GM19455 (cell line): ENCODE results near the gene AGER.
"Not testable (repeated sequence)": the region's sequence is repeated elsewhere in the genome, so short reads cannot be mapped to it uniquely, and the experiment has no call there.

ENCODE experiments used
- ATAC-seq: cut with Tn5 transposase; IDR thresholded peaks from one replicate; pipeline ENCODE4 v1.9.1; 2021; ENCODE audit not compliant: unreplicated experiment

AGER gene

DNA sequence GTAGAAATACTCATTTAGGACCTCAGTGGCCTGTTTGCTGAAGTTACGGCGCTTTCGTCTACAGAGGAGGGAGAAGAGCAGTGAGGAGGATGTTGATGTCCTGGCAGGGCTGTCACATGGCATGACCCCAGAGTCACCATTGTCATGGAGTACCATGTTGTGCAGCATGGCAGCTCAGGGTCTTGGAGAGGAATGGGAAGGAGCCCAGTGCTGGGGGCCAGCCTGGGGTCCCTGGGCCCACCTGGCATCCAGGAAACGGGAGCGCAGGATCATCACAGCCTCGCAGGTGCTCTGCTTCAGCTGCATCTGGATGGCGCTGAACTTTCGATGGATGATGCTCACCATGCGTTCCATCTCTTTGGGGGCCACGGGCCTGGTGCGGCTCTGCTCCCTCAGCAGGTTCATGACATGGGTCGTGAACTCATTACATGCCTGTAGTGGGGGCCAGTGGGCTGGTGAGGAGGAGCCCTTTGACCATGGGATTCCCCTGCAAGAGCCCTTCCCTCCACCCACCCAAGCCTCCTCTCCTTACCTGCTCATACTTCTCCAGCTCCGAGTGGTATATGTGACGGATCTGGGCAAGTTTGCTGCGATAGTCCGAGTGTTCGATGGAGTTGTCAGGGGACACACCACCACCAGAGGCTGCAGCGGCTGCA is 3.8 kb upstream of the AGER start:
- not testable (repeated sequence) for ATAC-seq

DNA sequence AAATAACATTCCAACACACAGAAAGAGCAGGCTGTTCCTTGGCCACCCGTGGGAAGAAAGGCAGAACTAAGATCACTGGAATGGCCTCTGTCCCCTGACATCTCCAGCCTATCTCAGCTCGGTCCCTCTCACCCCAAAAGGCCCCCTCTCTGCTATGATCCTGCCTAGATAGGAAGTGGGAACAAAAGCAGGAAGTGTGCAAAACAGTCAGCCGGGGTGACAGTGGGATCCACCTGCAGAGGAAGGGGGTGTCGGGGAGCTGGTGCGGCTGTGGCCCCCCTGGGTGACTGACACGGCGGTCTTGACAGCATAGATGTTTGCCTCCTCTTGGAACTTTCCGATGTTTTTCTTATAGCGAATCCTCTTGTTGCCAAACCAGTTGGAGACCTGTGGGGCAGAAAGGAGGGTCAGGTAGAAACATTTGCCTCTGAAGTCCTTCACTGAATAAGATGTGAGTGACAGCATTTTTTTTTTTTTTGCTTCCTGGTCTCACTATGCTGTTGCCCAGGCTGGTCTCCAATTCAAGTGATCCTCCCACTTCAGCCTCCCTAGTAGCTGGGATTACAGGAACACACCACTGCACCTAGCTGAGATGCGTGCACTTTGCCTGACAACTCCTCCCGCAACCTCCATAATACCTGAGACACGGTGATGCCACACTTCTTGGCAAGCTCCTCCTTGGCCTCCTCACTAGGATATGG is 3.1 kb upstream of the AGER start:
- ATAC-seq = no peak

DNA sequence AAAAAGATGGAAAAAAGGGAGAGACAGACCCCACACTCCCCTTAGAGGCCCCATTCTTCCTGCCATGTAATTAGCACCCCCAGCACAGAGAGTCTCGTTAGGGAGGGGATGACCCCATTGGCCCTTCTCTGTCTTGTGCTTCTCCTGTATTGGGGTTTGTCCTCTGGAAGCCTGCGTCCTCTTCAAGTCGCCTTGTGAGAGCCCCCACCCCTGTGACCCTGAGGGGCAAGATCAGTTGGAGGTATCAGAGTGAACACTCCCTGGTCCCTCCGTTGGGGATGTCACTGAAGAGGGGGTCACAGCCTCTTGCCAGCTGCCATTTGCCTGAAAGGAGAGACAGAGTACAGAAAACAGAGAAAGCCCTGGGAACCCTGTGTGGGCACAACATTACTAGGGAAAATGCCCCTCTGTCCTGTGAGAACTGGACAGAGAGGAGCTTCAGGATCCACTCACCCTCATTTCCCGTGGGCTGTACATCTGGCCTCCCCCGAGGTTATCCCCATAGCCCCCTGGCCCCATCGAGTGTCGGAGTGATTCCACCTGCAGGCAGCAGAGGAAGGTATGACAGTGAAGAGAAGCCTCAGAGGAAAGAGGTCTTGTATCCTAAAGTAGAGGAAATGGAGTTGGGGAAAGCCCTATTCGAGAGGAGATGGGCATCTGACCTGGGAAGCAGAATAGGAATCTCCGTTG is 2.2 kb upstream of the AGER start:
- not testable (repeated sequence) for ATAC-seq

DNA sequence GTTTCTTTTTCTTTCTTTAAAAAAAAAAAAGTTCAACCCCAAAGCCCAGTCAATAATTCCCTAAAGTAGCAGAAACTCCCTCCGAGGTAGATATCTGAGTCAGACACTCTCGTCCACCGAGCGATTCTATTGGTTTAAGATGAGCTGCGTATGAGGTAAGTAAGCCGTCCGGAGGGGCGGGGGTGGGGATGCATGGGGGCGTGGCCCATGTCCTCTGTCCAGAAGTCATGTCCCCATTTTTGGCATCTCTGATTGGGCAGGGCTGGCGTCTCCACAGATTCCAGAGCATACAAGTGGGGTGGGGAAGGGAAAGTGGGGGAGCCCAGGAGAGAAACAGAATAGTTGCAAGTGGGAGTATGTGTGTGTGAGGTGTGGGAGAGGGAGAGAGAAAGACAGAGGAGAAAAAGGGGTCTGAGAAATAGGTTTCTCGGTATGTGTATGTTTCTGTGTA is 1.7 kb upstream of the AGER start:
- not testable (repeated sequence) for ATAC-seq

DNA sequence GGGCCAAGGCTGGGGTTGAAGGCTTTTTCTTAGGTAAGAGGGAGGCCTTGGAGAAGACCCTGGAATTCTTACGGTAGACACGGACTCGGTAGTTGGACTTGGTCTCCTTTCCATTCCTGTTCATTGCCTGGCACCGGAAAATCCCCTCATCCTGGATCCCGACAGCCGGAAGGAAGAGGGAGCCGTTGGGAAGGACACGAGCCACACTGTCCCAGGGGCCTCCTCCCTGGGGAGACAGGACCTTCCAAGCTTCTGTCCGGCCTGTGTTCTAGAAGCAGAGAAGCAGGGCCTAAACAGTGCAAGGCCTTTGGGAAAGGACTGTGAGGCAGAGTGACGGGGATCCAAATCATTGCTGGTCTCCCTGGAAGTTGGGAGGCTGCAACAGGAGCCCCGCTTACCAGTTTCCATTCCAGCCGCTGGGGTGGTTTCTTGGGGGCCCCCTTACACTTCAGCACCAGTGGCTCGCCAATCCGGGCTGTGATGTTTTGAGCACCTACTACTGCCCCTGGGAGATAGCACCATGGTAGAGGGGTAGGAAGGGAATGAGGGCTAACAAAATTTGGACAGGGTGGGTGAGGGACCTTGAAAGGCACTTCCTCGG is 470 bp downstream of the AGER start:
- no peak for ATAC-seq

DNA sequence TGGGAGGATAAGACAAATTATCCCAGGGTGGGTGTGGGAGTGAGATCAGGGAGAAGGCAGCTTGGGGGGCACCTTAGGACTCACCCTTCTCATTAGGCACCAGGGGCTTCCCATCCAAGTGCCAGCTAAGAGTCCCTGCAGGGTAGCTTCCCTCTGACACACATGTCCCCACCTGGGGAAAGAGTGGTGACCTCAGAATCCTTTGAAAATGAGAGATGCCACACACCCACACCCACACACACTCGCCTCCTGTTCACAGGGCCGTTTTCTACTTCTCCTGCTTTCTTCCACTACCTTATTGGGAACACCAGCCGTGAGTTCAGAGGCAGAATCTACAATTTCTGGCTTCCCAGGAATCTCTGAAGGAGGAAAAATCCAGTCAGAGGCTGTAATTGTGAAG is 1.0 kb downstream of the AGER start:
- ATAC-seq = no peak

DNA sequence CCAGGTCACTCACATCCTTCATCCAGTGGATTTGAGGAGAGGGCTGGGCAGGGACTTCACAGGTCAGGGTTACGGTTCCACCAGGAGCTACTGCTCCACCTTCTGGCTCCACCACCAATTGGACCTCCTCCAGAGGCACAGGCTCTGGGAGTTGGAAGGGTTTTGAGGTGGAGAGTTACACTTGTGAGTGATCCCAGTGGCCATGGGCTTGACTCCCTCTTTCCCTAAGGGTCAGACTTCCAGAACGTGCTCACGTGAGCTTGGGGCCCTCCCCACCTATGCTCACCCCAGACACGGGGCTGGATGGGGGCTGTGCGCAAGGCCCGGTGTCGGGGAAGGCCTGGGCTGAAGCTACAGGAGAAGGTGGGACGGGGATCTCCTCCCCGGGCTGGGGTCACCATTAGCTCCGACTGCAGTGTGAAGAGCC is 1.5 kb downstream of the AGER start:
- ATAC-seq = no peak

DNA sequence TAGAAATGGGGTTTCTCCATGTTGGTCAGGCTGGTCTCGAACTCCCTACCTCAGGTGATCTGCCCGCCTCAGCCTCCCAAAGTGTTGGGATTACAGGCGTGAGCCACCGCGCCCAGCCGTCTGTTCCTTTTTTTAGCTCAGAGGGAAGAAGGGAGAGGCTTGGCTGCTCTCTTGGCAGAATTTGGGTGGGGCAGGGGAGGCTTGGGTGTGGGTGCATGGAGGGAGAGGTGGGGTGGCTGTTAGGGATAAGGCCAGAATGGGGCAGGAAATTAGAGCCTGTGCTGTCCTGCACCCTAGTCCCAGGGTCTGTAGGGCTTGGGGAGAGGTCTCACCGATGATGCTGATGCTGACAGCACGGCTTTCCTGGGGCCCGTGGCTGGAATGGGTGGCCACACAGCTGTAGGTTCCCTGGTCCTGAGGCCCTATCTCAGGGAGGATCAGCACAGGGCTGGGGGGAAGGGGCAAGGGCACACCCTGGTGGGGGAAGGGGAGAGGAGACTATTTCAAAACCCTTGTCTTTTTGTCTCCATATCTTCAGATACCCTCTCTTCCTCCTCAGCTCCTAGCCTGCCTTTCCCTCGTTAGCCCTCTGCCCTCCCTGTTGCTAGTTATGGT is 2.0 kb downstream of the AGER start:
- no peak for ATAC-seq

DNA sequence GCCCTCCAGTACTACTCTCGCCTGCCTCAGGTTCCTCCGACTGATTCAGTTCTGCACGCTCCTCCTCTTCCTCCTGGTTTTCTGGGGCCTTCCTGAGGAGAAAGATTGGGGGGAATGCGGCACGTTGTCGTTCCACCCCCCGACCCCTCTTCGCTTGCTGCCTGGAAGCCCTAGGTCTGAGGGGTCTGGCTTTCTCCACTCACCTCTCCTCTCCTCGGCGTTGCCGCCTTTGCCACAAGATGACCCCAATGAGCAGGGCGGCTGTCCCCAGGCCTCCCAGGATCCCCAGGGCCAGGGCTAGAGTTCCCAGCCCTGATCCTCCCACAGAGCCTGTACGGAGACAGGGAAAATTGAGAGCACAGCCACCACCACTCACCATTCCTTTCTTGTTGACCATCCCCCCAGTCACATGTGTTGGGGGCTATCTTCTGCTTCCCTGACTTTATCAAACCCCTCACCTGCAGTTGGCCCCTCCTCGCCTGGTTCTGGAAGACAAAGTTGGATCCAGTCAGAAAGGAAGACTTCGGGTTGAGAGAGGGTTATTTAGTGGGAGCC is 2.8 kb downstream of the AGER start:
- no peak for ATAC-seq

DNA sequence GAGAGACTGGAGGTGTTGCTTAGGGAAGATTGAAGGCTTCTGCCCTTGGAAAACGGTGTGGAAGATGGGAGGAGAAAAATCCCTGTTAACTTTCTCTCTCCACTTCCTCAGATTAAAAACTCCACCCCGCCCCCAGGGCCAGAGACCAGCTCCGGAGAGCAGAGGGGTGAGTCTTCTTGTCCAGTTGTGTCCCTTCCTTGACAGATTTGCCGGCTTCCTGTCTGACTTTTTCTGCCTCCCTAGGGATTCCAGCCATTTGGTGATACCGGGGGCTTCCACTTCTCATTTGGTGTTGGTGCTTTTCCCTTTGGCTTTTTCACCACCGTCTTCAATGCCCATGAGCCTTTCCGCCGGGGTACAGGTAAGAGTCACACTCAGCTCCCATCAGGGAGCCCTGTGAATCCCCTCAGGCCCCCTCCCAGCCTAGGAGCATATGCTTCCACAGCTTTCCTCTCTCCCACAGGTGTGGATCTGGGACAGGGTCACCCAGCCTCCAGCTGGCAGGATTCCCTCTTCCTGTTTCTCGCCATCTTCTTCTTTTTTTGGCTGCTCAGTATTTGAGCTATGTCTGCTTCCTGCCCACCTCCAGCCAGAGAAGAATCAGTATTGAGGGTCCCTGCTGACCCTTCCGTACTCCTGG is 4.2 kb downstream of the AGER start:
- ATAC-seq = no peak

DNA sequence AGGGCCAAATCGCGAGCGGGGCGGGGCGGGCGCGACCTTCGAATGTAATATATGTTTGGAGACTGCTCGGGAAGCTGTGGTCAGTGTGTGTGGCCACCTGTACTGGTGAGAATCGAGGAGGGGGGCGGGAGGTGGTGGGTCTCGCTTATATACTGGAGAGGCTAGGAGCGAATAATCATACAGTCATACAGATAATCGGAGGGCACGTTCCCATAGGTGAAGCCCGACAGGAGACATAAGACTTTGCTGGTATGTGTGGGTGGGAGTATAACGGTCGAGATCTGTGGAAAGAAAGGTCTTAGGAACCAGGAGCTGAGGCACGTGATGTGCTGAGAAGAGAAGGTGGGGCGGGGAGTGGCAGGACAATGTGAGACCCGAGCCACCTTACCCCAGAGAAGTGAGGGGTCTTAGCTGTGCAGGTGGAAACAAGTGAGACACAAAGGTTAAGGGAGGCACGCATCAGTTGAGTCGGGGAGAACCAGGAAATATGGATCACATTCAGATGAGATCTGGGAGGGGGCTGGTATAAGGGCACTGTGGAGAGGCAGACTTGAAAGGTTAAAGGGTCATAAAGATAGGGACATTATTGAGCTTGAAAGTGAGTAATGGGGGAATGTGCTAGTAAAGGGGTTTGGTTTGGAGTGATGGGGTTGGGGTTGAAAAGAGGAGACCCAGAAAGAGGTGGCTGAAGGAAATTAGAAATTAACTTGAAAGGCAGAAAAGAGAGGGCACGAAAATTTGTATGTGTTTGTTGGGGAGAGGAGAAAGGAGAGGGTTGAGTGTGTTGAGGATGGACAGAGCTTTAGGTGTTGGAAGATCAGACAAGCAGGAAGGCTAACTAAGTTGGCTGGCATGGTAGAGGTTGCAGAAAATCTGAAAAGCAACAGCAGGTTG is 5.3 kb downstream of the AGER start:
- ATAC-seq = no peak

DNA sequence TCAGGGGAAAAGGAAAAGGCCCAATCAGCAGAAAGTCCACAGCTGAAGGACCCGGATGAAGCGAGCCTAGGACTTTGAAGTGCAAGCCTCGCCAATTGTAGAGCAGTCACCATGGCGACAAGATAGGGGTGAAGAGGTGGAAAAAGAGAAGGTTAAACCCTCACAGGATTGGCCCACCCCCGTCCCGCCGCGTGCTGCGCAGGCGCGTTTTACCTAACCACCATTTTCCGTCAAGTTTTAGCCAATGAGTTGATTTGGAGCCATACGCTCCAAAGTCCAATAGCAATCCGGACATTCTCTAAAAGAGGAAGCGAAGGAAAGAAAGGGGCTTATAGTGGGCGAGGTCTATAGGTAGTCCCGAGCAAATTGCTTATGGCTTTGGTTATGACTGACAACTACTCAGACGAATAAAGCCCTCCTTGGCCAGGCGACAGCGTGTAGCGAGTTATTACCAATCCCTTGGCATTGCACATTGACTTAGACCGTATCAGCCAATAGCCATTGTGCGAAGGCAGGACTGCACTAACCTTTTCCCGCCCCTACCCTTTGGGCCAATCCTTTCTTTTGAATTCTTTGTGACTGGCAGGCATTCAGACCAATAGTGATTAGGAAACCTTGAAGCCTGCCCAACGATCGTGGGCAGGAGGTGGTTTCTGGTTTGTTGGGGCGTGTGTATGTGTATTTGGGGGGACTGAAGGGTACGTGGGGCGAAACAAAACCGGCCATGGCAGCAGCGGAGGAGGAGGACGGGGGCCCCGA is 6.1 kb downstream of the AGER start, which contains the start of gene RNF5:
Gene RNF5, plus strand, starts transcription at position 618 of the 759 bp plus-strand sequence. Its CDS starts 107 bp downstream, at position 725.
- ATAC-seq = peak; percentile 82

DNA sequence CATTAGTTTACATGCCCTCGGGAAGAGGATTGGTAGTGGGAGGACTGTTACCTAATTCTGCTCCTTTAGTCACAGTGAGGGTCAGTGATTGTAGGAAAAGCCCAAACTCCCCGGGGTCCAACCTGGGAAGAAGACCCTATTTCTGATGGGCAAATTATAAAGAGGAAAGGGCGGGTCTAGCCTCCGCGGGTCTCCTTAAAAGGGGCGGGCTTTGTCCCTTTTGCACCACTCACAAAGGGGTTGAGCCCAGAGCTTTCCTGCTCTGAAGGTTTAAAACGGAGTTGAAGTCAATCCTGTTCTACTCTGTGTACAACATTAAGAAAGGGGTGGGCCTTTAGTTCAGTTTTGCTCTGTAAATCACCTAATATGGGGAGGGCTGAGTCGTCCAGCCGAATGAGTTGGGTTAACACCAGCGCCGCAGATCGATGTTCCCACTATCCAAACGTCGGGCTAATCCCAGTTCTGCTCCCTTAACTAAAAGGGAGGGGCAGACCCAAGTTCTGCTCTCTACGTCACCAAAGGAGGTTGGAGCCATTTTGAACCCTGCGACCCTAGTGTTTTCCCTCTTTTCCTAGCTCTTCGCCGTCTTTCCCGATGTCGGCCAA is 6.8 kb downstream of the AGER start:
- ATAC-seq = no peak

DNA sequence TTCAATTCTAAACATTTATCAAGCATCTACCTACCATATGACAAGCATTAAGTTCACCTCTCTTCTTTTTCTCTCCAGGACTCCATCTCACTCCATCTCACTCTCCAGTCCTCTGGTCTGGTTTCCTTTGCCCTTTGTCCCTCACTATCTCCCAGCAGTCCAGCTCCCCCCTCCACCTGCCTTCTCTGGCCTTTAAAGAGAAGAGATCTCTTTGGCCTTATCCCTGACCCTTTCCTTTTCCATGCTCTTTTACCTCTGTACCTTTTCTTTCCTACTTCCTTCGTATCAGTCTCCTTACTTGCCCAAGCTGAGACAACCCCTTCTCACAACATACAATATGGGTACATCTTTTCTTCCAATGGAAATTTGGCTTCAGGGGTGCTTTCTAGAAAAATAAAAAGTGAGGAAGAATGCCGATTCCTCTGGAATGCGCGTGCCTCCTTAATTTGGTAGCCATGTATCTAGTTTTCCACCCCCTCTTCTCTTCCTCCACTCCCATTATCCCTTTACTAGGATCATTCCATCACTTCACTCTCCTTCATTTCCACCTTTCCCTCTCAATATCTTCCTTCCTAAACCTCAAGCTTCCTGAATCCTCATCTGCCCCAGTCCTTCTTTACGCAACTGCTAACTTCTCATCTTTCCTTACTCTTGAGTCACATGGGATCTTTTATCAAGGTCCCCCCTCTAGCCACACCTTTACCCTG is 7.4 kb downstream of the AGER start:
- ATAC-seq = no peak

DNA sequence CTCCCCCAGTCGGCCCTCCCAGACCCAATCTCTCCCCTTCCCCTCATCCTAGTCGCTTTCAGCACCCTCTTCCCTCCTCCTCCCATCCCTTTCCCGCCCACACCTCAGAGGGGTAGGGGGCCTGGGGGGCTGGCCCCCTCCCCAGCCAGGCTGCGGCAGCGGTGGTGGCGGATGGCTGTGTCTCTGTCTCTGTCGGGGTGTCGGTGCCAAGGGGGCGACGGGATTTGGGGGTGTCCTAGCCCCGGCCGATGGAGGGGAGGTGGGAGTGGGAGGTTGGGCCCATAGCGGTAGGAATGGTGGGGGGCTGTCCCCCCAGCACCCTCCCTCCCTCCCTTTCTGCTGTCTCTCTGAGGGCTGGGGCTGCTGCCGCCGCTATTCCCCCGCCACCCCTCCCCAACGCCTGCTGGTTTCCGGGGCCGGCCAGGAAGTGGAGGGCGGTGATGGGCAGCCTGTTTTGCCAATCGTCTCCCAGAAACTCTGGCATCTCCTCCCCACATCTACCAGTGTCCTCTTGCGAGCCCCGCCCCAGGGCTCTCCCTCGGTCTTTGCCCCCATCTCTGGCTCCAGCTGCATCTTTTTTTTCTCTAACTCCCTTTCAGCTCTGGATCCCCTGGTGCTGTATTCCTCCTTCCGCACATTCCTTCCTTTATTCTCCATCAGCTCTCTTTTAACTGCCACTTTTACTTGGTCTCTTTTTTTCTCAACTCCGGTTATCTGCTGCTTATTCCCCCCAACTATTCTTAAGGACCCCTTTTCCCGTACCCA is 8.2 kb downstream of the AGER start, which contains the start of gene AGPAT1:
Gene AGPAT1, minus strand, starts transcription at position 374 of the 765 bp plus-strand sequence. CDS start 4,588 bp downstream, outside the sequence.
- peak; percentile 45 for ATAC-seq

DNA sequence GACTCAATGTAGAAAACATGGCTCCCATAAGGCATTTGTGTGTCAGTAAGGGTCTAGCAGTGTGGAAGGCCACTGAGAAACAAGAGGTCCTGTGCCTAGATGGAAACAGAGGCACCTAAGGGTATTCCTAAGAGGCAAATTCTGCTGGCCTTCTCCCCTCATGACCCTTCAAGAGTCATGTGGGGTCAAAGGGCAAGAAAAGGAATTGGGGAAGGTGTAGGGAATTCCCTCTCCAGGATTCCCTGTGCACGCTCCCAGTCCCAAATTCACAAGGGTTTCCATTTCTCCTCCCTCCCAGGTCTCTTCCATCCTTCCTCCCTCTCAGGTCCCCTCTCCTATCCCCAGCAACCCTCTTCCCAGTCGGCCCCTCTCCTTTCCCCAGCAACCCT is 8.7 kb downstream of the AGER start:
- ATAC-seq = no peak

DNA sequence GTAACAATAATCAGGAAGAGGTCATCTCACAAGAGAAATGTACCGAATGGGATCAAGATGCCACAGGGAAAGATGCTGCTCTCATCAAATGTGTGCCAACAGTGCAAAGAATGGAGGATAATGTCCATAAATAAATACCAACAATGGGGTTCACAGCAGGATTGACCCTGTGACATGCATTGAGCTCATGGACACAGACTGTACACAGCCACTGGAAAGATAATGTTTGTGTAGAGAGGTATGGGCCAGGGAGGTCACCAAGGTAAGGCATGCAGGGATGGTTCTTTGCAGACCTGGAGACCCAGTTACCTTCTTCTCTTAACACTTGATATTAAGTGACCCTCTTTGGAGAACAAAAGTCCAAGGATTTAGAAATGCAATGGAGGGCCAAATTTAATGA is 9.6 kb downstream of the AGER start:
- ATAC-seq = no peak
